NCI-H2107 treated with DMSO at 0.1 percent for 48 hours (cell line): ENCODE measurements around the gene PRSS27.
A peak's percentile ranks its signal among the peaks of the same experiment; 100 is the strongest.

Experiments used
- DNase-seq: peaks from one replicate; lab custom pipeline; 2025; ENCODE audit not compliant: unreplicated experiment; lab: John Stamatoyannopoulos, UW

PRSS27 gene

DNA sequence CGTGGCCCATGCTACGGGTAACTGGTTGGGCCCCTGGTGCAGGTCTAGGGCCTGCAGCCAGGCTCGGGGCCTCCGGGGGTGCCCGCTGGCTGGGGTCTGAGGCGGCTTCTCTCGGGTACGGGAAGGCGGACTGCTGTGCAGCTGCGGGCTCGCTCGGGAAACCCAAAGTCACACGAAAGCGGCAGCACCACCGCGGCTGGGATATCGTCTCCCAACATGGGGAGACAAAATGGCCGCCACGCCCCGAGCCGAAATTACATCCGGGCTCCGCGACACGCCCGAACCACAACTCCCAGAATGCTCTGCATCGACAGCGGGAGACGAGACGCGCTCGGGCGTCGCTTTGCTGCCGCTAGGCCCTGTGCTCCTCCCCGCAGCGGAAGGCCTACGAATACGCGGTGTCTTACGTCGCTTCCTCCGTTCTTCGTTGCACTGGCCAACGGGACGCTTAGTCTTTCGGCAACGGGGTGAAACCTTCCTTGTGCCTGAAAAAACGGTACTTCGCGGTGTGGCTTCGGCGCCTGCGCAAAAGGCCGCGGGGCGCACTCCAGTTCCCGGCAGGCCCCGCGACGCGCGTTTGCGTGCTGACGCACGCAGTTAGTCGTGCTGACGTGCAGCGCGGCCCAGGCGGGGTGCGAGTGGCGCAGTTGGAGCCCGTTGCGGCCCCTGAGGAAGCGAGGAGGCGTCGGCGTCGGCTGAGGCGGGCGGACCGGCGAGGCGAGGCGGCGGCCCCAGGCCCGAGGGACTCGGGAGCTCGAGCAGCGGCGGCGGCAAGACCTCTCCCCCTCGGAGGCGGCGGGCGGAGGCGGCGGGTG lies 32.2 kb upstream of the PRSS27 start, which contains the start of gene SRRM2:
Gene SRRM2, plus strand, starts transcription at position 604 of the 815 bp plus-strand sequence. CDS start 3,727 bp downstream, outside the sequence.
- DNase-seq: peak; percentile 87

DNA sequence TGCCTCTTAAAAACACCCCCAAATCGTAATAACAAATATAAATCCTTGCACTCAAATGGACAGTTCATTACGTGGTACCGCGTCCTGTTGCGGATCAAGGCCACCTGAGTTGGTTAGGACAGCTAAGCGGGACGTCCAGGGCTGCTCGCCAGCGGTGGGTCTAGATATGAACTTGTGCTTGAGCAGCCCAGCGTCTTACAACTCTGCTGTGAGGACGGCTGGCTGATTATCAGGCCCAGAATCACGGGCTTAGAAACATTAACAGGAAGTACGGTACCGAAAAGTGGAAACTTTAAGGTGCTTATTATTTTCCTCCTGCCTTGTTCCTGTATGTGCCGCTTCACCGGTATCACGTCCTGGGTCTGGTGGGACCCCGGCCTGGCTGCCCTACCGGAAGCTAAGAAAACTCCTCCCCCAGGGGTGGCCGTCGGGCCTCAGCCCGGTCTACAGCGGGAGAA lies 31.6 kb upstream of the PRSS27 start:
- DNase-seq: no peak

DNA sequence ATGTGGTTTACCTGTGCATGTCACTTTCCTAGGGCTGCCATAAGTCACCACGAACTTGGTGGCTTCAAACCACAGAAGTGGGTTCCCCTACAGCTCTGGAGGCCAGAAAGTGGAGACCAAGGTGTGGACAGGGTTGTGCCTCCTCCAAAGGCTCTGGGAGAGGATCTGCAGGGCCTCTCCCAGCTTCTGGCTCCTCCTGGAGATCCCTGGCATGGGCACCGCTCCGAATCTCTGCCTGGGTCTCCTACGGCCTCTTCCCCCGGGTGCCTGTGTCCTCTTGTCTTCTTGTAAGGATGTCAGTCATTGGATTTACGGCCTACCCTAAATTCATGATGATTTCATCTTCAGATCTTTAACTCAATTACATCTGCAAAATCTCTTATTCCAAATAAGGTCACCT lies 29.9 kb upstream of the PRSS27 start:
- no peak for DNase-seq

DNA sequence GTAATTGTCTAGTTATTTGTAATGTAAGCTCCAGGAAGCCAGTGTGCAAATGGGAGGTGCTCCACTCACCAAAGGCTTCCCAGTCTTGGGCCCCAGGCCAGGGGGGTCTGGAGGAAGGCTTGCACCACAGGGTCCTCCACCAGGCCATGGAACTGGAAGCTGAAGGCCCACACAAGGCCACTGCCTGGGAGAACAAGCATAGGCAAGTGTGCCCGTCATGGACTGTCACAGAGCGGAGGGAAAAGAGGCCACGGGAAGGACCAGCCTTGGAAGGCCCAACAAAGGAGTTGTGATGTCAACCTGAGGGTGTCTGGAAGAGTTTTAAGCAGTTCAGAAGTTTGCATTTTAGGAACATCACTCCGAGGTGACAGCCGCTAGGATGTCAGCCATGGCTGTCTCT lies 29.5 kb upstream of the PRSS27 start:
- peak; percentile 20 for DNase-seq

DNA sequence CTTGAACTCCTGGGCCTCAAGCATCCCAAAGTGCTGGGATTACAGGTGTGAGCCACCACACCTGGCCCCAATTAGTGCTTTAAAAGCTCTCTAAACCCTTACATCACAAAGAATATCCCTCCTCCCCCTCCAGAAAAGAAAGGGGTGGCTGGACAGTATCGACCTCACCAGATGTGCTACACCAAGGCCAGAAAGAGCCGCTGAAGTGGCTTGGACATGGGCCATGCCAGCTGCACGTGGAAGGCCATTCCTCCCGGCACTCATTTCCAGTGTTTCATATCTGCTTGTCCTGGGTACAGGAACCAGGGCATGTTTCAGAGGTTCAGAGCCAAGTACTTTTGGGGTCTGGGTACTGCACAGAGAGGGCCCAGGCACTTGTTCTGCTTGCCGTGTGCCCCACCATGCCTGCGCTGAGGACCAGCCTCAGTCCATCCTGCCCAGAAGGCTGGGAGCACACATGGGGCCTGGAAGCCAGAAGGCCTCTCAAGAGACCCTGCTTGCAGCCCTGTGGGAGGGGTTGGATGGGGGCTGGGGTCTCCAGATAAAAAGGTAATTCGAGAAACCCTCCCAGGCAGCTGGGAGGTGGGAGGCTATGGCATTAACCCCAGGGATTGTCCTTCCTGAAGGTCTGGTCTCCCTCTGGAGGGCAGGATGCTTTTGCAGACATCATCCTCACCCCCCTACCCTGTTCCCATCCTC lies 28.9 kb upstream of the PRSS27 start:
- DNase-seq: peak; percentile 25

DNA sequence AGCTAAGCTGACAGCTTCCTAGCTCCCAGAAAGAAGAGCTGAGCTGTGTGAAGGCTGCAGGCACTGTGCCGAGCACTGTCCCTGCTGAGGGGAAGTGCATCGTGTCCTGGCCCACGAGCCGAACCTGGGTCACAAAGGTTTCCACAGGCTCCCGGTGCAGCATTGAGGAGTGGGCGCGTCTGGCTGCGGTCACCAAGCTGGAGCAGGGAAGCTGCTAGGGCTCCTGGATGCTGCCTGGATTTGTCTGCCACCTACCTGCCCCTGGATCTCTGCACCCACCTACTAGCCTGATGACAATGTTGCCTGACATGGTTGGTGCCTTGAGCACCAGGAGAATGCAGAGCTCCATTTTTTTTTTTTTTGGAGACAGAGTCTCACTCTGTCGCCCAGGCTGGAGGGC lies 25.9 kb upstream of the PRSS27 start:
- no peak for DNase-seq

DNA sequence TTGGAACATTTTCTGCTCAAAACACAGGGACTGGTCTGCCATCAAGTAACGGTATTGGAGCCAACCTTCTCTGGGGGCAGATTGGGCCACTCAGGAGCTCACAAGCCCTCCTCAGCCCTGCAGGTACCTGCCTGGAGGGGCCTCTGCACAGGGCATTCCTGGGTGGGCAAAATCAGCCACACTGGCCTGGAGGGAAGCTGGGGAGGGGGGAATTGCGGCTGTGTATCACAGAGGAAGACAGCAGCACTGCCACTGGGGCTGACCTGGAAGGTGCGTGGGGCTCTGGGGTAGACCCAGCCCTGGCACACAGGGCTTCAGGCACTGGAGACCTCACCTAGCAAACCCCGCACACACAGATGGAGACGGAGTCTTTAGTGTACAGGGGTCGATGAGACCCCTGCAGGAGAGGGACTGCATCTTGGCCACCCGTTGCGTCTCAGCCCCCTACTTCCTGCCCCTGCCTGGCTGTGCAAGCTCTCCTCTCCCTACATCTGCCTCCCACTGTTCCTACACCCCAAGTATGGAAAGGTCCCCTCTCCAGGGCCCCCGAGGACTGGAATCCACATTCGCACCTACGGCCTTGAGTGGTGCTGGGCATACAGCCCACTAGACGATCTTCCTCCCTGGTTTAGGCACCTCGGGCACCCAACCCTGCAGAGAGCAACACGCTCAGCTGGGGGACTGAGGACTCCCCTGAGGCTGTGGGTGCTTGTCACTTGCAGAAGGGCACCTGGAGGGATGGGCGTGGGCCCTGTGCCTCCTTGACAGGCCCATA lies 25.3 kb upstream of the PRSS27 start:
- no peak for DNase-seq

DNA sequence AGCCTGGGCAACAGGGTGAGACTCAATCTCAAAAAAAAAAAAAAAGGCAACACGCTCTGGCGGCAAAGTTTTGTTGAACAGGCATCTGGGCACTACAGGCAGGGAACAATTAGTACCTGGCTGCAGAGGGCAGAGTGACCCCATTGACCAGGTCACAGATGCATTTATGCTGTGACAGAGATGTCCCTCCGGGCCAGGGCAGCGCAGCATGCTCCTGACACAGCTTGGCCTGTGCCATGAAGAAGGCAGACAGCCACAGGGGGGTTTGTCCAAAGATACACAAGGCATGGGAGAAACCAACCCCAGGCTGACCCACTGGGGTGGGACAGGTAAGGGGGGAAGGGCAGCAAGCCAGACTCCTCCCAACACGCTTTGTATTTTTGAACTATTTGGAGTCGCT lies 24.7 kb upstream of the PRSS27 start:
- no peak for DNase-seq

DNA sequence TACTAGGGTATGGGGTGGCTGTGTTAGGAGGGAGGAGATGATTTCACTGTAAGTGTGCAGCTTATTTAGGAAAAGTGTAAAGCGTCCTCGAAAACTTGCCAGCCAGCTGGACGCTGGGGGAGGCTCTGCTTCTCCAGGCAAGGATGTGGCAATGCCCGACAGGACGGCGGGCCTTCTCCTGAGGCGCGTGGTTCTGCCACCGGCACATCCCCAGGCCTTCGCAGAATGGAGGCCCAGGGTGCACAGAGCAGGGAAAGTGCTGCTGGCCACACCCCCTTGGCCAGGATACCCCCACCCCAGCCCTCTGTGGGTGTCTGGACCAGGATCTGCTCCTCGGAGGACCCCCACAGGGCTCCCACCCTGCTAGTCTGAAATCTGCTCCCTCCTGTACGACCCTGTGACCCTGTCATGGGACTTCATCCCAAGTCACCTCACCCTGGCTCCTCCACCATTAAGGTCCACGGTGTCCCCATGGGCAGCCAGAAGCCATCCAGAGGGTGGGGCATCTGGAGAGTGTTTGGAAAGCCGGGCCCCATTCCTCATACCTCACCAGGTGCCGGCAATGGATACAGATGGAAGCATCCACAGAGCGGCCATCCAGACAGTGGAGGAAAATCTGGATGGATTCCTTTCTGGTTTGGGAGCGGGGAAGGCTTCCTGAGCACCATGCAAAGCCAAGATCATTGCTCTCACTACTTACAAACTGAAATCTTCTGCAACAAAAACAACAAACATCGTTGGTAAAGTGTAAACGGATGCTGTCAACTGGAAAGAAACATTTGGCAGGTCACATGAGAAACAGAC lies 23.2 kb upstream of the PRSS27 start:
- no peak for DNase-seq

DNA sequence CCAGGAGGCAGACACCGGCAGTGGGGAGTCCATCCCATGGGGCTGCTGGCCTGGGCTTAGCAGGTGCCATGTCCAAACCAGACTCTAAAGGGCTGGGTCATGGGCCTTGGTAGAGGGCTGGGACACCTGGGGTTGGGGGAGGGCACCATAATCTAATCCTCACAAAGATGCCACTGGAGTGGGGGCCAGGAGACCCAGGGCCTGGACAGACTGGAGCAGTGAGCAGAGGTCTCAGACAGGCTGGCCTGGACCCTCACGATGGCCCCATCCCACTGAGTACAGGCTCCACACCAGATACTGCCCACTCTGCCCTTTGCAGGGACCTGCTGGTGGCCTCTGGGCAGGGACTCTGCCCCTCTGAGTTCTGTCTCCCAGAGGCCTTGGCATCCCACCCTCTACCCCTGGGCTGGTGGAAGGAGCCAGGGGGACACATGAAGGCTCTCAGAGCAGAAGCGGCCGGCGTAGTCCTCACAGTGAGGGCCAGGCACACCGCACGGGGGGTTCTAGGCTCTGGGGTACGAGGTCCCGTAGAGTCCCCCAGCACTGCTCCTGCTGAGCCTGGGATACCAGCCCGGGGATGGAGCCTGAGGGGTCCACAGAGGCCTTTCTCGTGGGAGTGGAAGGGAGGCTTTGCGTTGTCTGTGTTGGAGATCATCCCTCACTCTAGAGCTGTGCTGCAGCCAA lies 22.4 kb upstream of the PRSS27 start:
- DNase-seq: no peak

DNA sequence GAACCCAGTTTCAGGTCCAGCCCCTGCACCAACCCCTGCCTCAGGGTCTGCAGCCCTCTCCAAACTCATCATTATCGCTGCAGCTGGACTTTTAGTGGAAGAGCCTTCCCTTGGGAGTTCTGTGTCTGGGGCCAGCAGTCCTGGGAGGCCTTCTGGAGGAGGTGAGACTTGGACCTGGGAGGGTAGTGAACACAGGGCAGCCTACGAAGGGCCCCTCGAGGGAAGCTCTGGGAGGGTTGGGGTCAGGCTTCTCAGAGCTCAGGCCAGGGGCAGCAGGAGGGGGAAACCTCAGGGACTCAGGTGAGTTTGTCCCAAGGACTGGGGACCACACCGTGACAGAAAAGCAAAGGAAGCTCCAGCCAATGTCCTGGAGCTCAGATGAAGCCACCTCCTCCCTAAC lies 21.1 kb upstream of the PRSS27 start:
- DNase-seq: no peak

DNA sequence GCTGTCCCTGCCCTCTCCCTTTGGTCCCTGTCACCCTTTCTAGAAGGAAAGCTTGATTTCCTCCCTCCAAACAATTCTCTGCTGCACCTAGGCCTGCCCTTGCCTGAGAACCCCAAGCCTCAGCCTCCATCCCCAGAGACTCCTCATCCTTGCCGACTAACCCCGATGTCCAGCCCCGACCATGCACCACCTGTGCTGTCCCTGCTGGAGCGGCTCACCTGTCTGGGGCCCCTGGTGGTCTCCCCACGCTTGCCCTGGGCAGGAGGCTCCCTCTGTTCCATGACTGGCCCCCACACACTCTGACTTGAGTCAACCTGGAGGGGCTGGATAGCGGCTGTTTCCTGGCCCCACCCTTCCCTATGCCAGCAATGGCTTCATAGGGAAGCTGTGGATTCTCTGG lies 20.5 kb upstream of the PRSS27 start:
- DNase-seq: no peak

DNA sequence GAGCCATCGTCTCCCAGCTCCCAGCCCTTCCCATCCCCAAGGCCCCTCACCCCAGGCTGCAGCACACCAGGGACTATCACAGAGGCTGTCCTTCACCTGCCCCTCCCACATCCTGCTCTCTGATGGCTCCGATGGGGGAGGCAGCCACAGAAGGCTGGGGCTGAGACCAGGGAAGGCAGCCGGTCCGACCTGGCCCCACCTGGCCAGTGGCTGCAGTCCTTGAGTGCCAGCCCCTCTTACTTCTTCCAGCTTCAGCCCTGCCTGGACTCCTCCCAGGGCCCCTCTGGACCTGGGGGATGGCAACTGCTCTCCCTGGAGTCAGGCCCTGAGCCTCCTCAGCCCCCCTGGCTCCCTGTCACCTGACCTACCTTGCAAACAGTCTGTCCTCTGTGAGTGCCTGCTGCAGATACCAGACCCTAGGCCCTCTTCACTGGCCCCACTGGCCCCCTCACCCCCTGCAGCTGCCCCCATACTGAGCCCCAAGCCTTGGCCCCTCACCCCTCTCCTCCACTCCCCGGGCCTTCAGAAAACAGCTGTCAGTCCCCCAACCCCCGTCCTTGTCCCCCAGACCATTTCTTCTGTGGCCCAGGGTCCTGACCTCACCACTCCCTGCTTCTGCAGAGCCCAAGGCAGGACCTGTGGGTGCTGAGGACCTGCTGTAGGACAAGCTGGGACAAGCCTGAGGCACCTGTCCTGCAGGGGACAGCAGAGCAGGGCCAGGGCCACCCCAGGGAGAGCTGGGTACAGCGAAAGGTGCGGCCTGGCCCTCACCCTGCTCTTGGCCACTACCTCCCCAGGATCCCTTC lies 19.8 kb upstream of the PRSS27 start:
- no peak for DNase-seq

DNA sequence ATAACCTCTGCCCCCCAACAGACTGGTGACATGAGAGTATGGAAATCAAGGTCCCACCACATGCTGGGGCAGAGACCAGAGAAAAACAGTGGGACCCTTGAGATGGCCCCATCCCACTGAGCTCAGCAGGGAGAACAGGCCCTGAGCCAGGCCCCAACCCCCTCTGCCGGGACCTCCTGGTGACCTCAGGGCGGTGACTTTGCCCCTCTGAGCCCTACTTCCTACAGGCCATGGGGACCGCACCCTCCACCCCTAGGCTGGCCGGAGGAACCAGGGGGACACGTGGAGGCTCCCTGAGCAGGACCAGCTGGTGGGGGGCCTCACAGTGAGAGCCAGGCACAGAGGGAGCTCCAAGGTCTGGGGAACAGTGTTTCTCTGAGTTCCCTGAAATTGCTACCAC lies 18.6 kb upstream of the PRSS27 start:
- no peak for DNase-seq

DNA sequence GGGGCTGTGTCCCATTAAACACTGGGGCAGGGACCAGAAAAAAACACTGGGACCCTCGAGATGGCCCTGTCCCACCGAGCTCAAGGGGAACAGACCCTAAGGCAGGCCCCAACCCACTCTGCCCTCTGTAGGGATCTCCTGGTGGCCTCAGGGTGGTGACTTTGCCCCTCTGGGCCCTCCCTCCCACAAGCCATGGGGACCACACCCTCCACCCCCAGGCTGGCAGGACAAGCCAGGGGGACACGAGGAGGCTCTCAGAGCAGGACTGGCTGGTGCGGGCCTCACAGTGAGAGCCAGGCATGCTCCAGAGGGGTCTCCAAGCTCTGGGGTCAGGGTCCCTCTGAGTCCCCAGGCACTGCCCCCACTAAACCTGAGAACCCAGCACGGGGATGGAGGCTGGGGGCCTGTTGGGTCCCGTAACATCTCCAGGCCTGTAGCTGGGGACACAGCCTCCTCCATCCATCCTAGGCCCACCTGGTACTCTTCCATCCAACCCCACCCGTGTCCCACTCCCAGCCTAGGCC lies 17.9 kb upstream of the PRSS27 start:
- DNase-seq: no peak

DNA sequence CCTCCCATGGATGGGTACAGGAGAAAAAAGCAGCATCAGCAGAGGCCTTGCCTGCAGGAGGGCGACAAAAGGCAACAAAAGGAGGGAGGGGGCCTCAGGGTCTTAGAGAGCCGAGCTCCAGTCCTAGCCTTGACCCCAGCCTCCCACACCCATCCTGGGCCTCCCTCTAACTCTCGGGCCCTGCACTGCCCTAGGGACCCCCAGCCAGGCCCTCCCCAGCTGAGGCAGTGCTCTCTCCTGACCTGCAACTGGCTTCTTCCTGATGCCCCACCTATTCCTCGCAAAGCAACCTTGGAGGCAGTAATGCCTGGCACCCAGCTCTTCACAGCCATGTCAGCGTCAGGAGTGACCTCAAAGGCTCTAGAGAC lies 17.2 kb upstream of the PRSS27 start:
- DNase-seq: no peak

DNA sequence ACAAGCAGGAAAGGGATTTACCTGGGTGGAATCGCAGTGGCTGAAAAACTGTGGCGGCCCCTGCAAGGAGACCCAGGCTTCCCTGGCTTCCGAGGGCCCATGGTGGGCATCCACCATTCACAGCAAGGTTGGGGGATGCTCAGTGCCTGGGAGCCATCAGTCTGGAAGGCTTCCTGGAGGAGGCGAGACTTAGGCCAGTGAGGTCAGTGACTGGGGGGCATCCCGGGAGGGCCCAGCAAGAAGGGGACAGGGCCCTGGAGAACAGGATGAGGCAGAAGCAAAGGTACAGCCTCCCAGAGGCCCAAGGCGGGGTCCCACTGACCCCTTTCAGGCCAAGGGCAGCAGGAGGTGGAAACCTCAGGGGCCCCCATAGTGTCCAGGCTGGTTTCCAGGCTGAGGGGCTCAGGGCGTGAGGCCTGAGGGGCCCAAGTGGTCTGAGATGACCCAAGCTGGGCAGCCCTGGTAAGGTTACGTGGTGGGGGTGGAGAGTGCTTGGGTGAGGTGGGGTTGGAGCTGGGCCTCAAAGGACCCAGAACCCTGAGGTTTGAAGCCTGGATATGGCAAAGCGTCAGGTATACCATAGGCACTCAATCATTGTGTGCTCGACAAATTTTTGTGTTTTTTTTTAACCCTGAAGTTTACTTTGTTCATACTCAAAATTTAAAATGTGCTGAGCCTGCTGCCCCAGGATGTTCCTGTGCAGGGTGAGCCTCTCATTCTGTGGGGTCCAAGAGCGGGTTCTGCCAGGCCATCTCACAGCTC lies 16.6 kb upstream of the PRSS27 start:
- DNase-seq: no peak

DNA sequence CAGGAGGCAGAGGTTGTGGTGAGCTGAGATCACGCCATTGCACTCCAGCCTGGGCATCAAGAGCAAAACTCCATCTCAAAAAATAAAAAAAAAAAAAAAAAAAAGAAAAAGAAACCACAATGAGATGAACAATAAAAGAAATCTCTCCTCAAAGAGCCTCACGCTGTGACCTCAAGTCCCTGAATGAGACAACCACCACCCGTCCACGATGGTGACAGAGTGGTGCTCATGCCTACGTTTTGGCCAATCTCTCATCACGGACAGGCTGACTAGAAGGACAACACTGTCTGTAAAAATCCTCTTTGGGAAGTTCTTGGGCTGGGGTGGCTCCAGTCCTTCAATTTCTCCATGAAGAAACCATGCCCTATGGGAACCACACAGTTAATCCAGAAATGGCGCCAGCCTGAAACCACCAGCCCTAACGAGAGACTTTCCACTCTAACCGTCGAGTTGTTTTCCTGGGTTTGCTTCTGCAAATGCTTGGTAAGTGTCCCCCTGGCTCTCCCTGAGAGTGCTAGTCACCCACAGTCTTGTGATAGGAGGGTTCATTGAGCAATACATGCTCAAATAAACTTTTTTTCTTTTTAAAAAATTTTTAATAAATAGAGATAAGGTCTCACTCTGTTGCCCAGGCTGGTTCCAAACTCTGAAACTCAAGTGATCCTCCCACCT lies 15.0 kb upstream of the PRSS27 start:
- no peak for DNase-seq
